GM19193 (cell line): ENCODE data around the gene IGFN1.

ENCODE experiments used
- POLR2A ChIP-seq: IDR thresholded peaks from 4 replicates; pipeline ENCODE4 v1.6.1; 2011; ENCODE audit not compliant: insufficient read depth, insufficient read length; ENCODE audit errors: extremely low read depth

The IGFN1 gene

DNA sequence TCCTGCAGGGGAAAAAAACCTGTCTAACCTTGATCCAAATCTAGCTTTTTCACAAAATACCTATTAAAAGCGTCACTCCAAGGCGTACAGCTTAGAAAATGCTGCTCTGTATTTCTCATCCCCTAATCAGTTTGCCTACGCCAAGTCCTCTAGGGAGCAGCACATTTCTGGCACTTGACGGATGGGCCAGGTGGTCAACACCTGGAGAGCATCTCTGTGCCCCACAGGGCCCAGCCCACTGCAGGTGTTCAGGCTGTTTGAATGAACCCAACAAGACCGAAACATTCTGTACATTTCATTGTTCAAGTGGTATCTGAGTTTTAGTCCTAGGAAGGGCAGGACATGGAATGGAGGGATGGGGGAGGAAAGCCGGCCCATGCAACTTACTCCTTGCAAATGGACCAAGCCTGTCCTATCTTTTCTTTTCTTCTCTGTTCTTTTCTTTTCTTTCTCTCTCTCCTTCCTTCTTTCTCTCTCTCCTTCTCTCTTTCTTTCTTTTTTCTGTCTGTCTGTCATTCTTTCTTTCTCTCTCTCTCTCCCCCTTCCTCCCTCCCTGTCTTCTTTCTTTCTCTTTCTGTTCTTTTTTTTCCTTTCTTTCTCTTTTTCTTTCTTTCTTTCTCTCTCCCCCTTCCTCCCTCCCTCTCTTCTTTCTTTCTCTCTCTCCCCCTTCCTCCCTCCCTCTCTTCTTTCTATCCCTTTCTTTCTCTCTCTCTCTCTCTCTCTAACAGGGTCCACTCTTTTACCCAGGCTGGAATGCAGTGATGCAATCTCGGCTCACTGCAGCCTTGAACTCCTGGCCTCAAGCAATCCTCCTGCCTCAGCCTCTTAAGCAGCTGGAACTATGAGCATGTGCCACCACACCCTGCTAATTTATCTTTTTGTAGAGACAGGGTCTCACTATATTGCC lies 29.1 kb downstream of the IGFN1 start:
- TF ChIP-seq POLR2A: no peak

DNA sequence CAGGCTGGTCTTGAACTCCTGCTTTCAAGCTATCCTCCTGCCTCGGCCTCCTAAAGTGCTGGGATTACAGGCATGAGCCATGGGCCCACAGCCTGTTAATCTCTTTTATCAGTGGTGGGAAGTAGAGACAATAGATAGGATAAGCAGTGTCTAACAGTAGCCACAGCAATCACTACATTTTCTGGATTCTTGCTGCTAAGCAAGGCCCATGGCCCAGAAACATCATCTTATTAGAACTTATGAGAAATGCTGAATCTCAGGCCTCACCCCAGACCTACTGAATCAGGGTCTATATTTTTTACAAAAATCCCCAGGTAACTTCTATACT lies 29.7 kb downstream of the IGFN1 start:
- TF ChIP-seq POLR2A: no peak

GRCh38 chr1:201221201-201221846 lies 30.7 kb downstream of the IGFN1 start:
- no peak for TF ChIP-seq POLR2A

- TF ChIP-seq POLR2A: no peak
Observed at GRCh38 chr1:201222125-201222524, 31.5 kb downstream of the IGFN1 start.

GRCh38 chr1:201223852-201224665 lies 33.4 kb downstream of the IGFN1 start:
- TF ChIP-seq POLR2A: no peak

- TF ChIP-seq POLR2A: no peak
Observed at GRCh38 chr1:201224666-201225370, 34.2 kb downstream of the IGFN1 start.

DNA sequence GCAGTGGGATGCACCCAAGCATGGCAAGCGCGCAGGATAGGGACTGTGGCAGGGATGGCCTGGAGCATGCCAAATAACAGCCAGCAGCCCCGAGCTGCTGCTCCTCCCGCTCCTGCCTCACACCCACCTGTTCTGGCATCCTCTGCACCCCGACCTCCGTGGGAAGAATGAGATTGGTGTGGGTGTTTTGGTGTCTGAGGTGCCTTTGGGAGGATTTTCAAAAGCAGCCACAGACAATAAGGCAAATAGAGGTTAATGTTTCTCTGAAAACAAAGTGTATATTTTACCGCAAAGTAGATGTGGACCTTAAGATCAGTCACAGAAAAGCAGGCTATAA lies 35.5 kb downstream of the IGFN1 start:
- TF ChIP-seq POLR2A: no peak

- TF ChIP-seq POLR2A: no peak
Observed at GRCh38 chr1:201226859-201227488, 36.4 kb downstream of the IGFN1 start.

DNA sequence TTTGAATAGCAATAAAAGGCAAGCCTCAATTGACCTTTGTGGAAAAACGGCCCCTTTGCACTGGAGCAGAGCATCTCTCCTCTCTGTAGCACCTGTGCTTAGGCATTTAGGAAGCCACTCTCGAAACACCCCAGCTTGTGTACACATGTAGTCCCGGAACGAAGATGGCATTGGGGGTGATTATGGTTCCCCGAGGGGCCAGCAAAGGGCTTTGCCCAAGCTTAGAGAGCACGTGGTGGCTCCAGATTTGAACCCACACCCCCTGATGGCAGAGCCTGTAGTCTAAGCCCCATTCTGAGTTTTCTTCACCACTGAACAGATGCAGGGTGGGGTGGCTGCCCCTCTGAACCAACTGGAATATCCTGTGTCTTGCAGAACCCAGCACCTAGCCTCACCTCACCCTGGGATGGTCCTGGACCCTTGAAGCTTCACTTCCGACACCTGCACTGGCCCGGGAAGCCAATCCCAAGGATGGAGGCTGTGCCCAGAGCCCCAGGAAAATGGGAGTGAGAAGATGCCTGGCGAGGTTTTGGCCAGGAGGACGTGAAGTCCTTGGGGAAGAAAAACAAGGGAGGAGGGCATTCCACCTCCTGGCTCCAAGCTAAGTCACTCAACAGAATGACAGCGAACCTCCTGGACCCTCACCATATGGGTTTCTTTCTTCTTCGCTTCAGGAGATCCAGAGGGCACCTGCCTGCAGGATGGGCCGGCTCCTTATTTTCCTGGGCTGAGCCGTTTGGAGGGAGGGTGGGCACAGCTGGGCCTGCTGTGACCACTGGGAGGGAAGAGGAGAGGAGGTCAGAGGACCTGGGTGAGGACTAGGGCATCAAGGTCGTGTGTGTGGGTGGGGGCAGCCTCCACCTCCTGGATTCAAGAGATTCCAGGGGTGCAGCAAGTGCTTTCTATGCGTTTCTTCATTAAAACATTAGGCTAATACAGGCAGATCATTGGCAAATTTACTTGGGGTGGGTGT lies 37.7 kb downstream of the IGFN1 start:
- no peak for TF ChIP-seq POLR2A

DNA sequence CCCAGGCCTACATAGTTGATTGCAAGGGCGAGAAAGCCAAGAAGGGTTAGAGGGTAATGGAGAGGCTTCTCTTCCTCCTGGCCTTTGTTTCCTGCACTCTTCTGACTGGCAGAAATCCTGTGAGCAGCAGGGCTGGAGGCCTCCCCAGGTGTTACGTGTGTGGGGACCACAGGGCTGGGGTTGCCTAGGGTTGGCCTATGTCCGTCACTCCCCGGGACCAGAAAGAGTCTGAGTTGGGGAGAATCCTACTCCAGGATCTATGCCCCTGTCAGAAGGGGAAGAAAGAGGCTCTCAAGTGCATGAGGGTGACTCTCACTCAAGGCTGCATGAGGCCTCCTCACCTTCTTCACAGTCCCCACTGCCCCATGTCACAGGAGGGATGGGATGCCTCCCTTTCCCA lies 38.5 kb downstream of the IGFN1 start:
- no peak for TF ChIP-seq POLR2A

- TF ChIP-seq POLR2A: no peak
Observed at GRCh38 chr1:201229771-201230635, 39.4 kb downstream of the IGFN1 start.

GRCh38 chr1:201230676-201231075 lies 40.1 kb downstream of the IGFN1 start:
- TF ChIP-seq POLR2A: no peak

DNA sequence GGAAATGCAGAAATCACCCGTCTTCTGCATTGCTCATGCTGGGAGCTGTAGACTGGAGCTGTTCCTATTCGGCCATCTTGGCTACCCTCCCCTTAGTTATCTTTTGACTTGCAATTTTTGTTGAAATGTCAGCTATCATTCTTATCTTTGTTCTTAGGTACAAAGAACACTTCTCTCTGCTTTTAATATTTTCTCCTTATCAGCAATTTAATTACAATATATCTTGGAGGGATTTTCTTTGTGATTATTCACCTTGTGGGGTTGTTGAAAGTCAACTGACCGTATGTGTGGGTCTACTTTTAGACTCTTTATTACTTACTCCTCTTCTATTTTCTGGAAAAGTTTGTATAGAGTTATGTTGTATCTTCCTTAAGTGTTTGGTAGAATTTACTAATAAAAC lies 49.5 kb downstream of the IGFN1 start:
- no peak for TF ChIP-seq POLR2A

DNA sequence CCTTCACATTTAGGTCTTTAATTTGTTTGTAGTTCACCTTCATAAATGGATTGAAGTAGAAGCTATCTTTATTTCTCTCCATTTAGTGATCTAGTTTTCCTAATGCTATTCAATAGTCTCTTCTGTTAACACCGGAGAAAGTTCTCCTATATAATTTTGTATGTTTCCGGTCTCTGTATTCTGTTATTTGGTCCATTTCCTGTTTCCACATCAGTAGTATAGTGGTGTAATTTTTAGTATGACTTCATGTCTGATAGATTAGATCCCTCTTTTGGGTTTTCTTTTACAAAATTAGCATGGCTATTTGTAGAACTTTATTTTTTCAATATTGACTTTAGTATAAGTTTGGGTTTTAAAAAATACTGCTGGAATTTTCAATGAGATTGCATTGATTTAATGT lies 51.1 kb downstream of the IGFN1 start:
- TF ChIP-seq POLR2A: no peak
